GM18870 (cell line): ENCODE measurements around the gene NUPR2.
"Not testable (repeated sequence)": the region's sequence is repeated elsewhere in the genome, so short reads cannot be mapped to it uniquely, and the experiment has no call there.

ENCODE experiments used
- ATAC-seq: cut with Tn5 transposase; IDR thresholded peaks from one replicate; pipeline ENCODE4 v1.9.1; 2021; ENCODE audit warnings: moderate library complexity; ENCODE audit not compliant: unreplicated experiment

The NUPR2 gene, protein sequence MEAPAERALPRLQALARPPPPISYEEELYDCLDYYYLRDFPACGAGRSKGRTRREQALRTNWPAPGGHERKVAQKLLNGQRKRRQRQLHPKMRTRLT

GRCh38 chr7:56115852-56116538, at the start of gene NUPR2:
TSS of gene NUPR2 (minus strand) at chr7:56116417. CDS start at chr7:56116314, 103 bp downstream.
- no peak for ATAC-seq

DNA sequence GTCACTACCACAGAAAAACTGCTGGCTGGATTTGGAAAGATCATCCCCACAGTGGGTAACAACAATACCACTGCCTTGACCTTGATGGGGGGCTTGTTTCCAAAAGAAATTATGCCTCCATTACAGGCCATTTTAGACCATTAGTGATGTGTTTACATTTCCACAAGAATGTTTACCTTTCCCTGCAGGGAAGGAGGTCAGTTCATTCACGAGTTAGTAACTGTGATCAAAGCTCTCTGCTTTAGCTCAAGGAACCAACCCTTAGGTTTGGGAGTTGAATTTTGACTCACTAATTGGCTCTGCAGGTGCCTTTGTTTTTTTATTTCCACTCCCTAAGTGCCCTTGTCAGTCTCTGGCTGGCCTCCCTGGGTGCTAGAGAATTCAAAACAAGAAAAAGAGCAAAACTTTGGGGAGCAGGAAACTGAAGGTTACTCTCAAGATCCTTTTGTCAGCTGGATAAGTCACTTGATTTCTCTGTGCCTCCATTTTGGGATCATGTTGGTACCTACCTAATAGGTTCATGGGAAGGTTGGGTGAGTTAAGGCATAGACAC, 41.1 kb upstream of the NUPR2 start:
- no peak for ATAC-seq

DNA sequence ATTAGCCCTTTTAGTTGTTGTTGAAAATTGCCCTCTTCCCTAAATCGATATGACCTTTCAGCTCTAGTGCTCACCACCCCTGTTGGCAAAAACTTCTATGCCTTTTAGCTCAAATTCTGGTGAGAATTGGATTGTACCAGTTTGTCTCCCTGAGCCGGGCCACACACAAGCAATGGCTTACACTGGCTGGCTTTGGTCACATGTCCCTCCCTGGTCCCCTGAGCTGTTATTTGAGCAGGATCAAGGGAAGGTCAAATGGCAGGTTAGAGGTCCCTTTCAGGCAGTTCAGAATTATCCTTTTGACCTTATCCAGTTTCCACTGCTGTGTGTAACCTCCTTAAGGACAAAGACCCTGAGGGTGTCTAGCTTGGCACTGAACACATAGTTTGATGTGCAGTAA, 14.8 kb upstream of the NUPR2 start:
- not testable (repeated sequence) for ATAC-seq

GRCh38 chr7:56127241-56127975, 11.2 kb upstream of the NUPR2 start:
- ATAC-seq = no peak

- ATAC-seq = no peak
These were observed 9.6 kb upstream of the NUPR2 start for GRCh38 chr7:56125831-56126230.

GRCh38 chr7:56124981-56125380, 8.8 kb upstream of the NUPR2 start:
- ATAC-seq = no peak

DNA sequence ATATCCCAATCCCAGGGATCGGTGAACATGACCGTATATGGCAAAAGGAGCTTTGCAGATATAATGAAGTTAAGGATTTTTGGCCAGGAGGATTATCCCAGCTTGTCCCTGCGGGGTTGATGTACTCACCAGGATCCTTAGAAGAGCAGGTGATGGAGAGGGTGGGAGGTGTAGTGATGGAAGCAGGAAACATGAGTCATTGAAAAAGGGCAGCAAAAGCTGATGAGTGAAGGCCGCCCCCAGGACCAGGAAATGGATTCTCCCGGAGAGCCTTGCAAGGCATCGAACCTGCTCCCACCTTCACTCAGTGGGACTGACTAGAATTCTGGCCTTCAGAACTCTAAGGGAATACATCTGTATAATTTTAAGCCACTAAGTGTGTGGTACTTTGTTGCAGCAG, 5.2 kb upstream of the NUPR2 start:
- ATAC-seq = no peak

DNA sequence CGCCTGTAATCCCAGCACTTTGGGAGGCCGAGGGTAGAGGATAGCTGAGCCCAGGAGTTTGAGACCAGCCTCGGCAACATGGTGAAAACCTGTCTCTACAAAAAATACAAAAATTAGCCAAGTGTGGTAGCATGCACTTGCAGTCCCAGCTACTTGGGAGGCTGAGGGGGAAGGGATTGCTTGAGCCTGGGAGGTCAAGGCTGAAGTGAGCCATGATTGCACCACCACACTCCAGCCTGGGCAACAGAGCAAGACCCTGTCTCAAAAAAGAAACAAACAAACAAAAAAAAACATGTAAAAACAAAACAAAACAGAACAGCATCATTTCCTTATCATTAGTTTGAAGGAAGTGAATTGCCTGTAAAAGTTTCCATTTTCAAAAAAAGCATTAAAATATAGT, 4.0 kb downstream of the NUPR2 start:
- ATAC-seq = not testable (repeated sequence)

DNA sequence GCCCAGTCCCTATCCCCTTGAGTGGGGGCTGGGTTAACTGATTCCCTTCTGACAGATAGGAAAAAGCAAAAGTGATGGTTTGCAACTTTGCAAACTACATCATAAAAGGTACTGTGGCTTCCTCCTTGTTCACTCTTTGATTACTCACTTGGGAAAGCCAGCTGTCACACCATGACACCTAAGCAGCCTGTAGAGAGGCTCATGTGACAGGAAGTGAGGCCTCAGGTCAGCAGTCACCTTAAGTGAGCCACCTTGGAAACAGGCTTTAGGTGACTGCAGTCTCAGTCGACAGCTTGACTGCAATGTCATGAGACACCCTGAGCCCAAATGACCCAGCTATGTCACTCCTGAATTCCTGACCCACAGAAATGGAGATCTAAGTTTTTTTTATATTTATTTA, 5.6 kb downstream of the NUPR2 start:
- ATAC-seq = no peak

DNA sequence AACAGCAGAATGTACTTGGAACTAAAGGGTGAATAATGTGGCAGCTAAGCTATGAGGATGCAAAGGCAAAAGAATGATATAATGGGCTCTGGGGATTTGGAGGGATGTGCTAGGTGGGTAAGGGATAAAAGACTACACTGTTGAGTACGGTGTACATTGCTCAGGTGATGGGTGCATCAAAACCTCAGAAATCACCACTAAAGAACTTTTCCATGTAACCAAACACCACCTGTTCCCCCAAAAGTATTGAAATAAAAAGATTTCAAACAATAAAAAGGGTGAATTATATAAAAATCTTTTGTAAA, 8.3 kb downstream of the NUPR2 start:
- no peak for ATAC-seq

DNA sequence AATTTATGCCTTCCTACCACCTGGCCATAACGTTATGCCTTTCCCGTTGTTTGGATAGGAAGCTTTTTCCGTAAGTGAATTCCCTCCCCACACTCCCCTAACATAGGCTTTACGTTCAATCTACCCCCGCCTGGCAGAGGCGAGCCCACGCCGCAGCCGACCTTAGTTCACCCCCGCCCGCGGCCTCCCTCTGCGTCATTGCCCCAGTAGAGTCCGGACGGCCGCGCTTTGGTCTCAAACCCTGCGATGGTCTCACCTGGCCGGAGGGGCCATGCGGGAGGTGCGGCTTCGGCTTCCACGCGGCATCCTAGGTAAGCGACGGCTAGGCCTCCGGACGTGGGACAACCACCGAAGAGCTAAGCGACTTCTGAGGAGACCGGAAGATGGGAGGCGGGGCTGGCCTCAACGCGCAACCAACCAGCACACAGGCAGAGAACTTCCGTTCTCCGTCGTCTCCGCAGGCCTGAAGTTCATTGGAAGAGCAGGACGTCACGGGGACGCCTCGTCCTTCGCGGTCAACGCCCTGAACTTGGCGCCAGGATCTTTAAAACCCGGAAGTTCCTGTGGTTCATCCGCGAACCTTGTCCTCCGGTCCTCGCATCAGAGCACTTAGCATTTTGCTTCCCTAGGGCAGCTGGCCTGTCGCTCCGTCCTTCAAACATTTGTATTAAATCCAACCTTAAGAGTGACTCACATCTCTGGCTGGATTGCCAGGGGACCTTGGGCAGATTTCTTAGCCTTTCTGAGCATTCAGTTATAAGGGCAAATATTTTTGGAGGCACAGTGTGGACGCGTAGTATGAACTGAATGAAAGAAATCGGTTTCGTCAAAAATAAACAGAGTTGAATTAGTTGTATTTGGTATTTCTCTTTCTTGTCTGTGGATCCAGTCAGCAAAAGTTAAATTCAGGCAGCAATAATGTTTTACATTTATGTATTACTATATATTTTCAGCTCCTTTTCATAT, 9.8 kb downstream of the NUPR2 start, which contains the start of gene CHCHD2:
Gene CHCHD2, minus strand, starts transcription at position 369 of the 966 bp plus-strand sequence. Its CDS starts 63 bp downstream, at position 306.
- peak; percentile 100 for ATAC-seq

GRCh38 chr7:56105508-56105907, 10.7 kb downstream of the NUPR2 start:
- ATAC-seq = no peak

- not testable (repeated sequence) for ATAC-seq
These were observed 12.1 kb downstream of the NUPR2 start for GRCh38 chr7:56104138-56104537.

DNA sequence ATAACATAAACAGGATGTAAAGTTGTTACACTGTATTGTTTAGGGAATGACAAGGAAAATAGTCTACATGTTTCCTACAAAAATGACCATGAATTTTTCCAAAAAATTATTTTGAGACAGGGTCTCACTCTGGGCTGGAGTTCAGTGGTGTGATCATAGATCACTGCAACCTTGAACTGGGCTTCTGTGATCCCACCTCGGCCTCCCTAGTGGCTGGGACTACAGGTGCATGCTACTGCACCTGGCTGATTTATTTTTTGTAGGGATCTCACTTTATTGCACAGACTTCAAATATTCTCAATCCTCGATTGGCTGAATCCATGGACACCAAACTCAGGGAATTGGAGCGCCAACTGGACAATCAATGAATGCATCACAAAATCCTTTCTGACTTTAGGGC, 16.6 kb downstream of the NUPR2 start:
- no peak for ATAC-seq

- not testable (repeated sequence) for ATAC-seq
These were observed 17.8 kb downstream of the NUPR2 start for GRCh38 chr7:56098187-56099008.

DNA sequence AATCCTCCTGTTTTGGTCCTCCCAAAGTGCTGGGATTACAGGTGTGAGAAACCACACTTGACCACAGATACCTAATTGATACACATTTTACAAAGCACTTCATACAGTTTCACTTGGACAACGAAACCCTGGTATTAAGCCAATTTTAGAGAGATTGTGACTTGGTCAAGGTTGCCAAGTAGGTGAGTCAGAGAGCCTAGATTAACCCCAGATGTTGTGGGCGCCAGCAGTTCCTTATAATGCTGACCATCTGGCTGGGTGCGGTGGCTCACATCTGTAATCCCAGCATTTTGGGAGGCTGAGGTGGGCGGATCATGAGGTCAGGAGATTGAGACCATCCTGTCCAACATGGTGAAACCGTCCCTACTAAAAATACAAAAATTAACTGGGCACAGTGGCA, 18.5 kb downstream of the NUPR2 start:
- ATAC-seq = no peak

DNA sequence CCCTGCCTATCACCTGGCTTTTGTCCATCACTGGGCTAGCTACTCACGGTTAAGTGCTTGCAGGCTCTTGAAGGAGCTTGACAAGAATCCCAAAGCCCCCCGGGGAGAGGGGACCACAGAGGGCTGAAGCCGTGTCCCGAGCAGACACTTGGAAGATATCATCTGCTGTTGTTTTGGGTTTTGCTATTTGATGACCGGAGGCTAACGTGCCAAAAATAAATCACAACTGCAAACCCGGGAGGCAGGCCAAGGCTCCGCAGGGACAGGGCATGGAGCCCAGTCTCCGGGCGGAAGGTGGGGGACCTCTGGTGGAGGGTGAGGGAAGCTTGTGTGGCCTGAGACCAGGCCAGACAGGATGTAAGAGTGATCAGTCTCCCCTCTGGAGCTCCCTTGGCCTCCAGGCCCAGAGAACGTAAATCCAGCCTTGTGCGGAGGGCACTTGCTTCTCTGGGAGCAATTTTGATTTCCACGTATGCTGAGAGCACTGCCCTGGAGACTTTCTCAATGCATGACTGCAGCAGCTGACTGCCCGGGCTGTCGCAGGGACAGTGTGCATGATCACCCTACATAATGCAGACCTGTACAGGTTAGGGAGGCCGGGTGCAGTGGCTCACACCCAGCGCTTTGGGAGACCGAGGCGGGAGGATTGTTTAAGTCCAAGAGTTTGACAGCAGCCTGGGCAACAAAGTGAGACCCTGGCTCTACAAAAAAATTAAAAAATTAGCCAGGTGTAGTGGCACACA, 23.3 kb downstream of the NUPR2 start, which contains the start of gene PHKG1:
Gene PHKG1, minus strand, starts transcription at position 164 of the 743 bp plus-strand sequence. CDS start 4,011 bp downstream, outside the sequence.
- ATAC-seq = no peak

DNA sequence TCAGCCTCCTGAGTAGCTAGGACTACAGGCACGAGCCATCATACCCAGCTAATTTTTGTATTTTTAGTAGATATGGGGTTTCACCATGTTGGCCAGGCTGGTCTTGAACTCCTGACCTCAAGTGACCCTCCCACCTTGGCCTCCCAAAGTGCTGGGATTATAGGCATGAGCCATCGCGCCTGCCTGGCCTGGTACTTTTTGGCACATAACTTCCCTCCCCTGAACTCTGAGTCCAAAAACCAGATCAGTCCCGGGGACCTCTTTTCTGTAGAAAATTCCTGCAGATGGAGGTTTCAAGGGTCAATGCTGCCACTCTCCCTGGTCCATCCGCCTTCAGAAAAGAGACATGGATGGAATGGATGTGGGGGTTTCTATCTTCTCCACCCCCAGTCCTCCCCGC, 23.8 kb downstream of the NUPR2 start:
- not testable (repeated sequence) for ATAC-seq

- ATAC-seq = no peak
These were observed 24.6 kb downstream of the NUPR2 start for GRCh38 chr7:56091591-56091990.
